ENCODE measurements around the gene HHIPL1.

HHIPL1 gene

GRCh38 chr14:99619835-99620834 lies 24.8 kb upstream of the HHIPL1 start:
- H3K4me3 ChIP-seq (ENCODE audit: low read length) = no peak overlapping the region
- no peak for TF ChIP-seq ZNF274 (IDR thresholded peaks at IDR 0.05; ENCODE audit: low read depth, low read length)

- no peak for TF ChIP-seq ZNF274 (IDR thresholded peaks at IDR 0.05; ENCODE audit: low read depth, low read length)
- H3K4me3 ChIP-seq (ENCODE audit: low read length) = no peak overlapping the region
These were observed 23.0 kb upstream of the HHIPL1 start for GRCh38 chr14:99621948-99622347.

GRCh38 chr14:99624024-99624423 lies 20.9 kb upstream of the HHIPL1 start:
- no peak for TF ChIP-seq ZNF274 (IDR thresholded peaks at IDR 0.05; ENCODE audit: low read depth, low read length)
- no peak overlapping the region for H3K4me3 ChIP-seq (ENCODE audit: low read length)

GRCh38 chr14:99624971-99625370 lies 20.0 kb upstream of the HHIPL1 start:
- TF ChIP-seq ZNF274 (IDR thresholded peaks at IDR 0.05; ENCODE audit: low read depth, low read length) = no peak
- H3K4me3 ChIP-seq (ENCODE audit: low read length) = no peak overlapping the region

DNA sequence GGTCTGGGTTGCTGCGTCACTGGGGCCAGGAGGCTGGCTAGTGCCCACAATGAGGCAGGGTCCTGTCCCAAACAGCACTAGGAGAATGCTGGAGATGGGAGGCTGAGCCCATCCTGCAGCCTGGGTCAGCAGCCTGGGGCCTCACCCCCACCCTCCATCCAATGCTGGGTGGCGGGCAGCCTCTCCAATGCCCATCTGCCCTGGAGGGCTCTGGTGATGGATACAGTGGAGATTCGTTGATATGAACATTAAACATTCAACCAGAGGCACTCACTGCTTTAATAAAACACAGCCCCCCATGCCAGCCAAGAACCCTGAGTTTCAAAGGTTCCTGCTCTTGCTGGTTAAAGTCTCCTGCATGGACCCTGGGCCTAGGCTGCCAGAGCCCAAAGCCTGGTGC lies 19.5 kb upstream of the HHIPL1 start:
- TF ChIP-seq ZNF274 (IDR thresholded peaks at IDR 0.05; ENCODE audit: low read depth, low read length) = no peak

GRCh38 chr14:99626041-99626648 lies 18.8 kb upstream of the HHIPL1 start:
- TF ChIP-seq ZNF274 (IDR thresholded peaks at IDR 0.05; ENCODE audit: low read depth, low read length) = no peak

More for the DNA sequence above, 19.5 kb upstream of the HHIPL1 start:
- H3K4me3 ChIP-seq (ENCODE audit: low read length) = no peak overlapping the region

GRCh38 chr14:99627100-99627499 lies 17.8 kb upstream of the HHIPL1 start:
- H3K4me3 ChIP-seq (ENCODE audit: low read length) = no peak overlapping the region
- no peak for TF ChIP-seq ZNF274 (IDR thresholded peaks at IDR 0.05; ENCODE audit: low read depth, low read length)

More at GRCh38 chr14:99626041-99626648, 18.8 kb upstream of the HHIPL1 start:
- no peak overlapping the region for H3K4me3 ChIP-seq (ENCODE audit: low read length)

DNA sequence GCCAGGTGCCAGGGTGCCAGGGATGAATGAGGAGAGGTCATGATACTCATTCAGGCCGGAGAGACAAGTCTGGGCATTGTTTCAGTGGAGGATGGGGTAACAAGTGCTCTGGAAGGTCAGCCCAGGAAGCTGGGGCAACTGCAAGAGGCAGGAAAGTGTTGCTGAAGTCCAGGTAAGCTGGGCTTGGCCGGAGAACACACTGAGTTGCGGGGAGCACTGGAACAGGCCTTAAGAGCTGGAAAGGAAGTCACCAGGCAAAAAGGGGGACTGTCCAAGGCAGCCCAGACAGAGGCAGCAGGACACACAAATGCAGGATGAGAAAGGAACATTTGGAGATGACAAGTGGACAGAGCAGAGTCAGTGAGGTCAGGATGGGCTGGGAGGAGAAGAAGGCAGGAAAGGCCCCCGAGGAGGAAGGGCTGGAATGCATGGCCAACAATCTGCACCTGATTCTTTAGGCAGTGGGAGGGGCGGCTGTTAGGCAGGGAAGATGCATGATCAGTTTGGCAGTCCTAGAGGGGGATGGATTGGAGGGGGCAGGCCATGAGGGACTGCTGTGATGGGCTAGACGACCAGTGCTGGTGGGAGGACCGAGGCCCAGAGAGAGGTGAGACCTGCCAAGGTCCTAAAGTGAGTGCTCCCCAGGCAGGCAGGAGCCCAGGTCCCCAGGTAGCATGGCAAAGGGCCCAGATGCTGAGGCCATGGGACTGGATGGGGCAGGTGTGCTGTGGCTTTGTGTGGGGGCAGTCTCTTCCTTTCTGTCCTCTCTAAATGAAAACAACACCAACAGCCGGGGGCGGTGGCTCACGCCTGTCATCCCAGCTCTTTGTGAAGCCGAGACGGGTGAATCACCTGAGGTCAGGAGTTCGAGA lies 17.2 kb upstream of the HHIPL1 start:
- no peak overlapping the region for H3K4me3 ChIP-seq (ENCODE audit: low read length)
- no peak for TF ChIP-seq ZNF274 (IDR thresholded peaks at IDR 0.05; ENCODE audit: low read depth, low read length)

- TF ChIP-seq ZNF274 (IDR thresholded peaks at IDR 0.05; ENCODE audit: low read depth, low read length) = no peak
- no peak overlapping the region for H3K4me3 ChIP-seq (ENCODE audit: low read length)
These were observed 15.9 kb upstream of the HHIPL1 start for GRCh38 chr14:99628887-99629618.

GRCh38 chr14:99630202-99630601 lies 14.7 kb upstream of the HHIPL1 start:
- H3K4me3 ChIP-seq (ENCODE audit: low read length) = no peak overlapping the region
- TF ChIP-seq ZNF274 (IDR thresholded peaks at IDR 0.05; ENCODE audit: low read depth, low read length) = no peak

- TF ChIP-seq ZNF274 (IDR thresholded peaks at IDR 0.05; ENCODE audit: low read depth, low read length) = no peak
These were observed 12.4 kb upstream of the HHIPL1 start for GRCh38 chr14:99632410-99633035.

GRCh38 chr14:99633141-99633540 lies 11.8 kb upstream of the HHIPL1 start:
- no peak overlapping the region for H3K4me3 ChIP-seq (ENCODE audit: low read length)
- no peak for TF ChIP-seq ZNF274 (IDR thresholded peaks at IDR 0.05; ENCODE audit: low read depth, low read length)

More at GRCh38 chr14:99632410-99633035, 12.4 kb upstream of the HHIPL1 start:
- no peak overlapping the region for H3K4me3 ChIP-seq (ENCODE audit: low read length)

DNA sequence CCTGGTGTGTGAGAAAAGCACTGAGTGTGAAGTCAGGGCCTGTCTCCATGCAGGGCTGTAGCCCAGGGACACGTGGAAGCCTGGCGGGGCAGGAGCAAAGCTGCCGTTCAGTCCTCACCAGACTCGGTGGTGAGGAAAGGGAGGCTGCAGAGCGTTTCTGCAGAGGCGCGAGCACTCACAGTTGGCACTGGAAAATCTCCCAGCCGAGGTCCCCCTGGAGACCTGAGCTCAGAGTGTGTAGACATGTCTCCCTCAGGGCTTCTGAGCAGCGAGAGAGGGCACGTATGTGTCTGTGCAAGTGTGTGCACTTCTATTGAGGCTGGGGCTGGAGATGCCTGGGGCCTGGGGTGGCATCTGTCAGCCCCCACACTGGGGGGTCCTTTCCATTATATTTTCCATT lies 11.0 kb upstream of the HHIPL1 start:
- TF ChIP-seq ZNF274 (IDR thresholded peaks at IDR 0.05; ENCODE audit: low read depth, low read length) = no peak
- no peak overlapping the region for H3K4me3 ChIP-seq (ENCODE audit: low read length)
